Neural cell (in vitro differentiated cells): ENCODE results near the gene WWC2.

ENCODE experiments used
- CTCF ChIP-seq: fragments of 450-650 bp; IDR thresholded peaks from 2 replicates; pipeline ENCODE4 v1.5.1; 2014; ENCODE audit warnings: antibody characterized with exemption, mild to moderate bottlenecking, moderate library complexity; ENCODE audit not compliant: poor library complexity, severe bottlenecking
- POLR2AphosphoS5 ChIP-seq: IDR thresholded peaks from 2 replicates; pipeline ENCODE4 v1.6.1; 2012
- TF ChIP-seq, protein P1 (sequence below): IDR thresholded peaks from 2 replicates; pipeline ENCODE4 v1.6.1; 2012; ENCODE audit warnings: borderline replicate concordance

GRCh38 chr4:183139972-183140570 lies 41.0 kb downstream of the WWC2 start:
- TF ChIP-seq CTCF, result no peak
- TF ChIP-seq, protein P1, sequence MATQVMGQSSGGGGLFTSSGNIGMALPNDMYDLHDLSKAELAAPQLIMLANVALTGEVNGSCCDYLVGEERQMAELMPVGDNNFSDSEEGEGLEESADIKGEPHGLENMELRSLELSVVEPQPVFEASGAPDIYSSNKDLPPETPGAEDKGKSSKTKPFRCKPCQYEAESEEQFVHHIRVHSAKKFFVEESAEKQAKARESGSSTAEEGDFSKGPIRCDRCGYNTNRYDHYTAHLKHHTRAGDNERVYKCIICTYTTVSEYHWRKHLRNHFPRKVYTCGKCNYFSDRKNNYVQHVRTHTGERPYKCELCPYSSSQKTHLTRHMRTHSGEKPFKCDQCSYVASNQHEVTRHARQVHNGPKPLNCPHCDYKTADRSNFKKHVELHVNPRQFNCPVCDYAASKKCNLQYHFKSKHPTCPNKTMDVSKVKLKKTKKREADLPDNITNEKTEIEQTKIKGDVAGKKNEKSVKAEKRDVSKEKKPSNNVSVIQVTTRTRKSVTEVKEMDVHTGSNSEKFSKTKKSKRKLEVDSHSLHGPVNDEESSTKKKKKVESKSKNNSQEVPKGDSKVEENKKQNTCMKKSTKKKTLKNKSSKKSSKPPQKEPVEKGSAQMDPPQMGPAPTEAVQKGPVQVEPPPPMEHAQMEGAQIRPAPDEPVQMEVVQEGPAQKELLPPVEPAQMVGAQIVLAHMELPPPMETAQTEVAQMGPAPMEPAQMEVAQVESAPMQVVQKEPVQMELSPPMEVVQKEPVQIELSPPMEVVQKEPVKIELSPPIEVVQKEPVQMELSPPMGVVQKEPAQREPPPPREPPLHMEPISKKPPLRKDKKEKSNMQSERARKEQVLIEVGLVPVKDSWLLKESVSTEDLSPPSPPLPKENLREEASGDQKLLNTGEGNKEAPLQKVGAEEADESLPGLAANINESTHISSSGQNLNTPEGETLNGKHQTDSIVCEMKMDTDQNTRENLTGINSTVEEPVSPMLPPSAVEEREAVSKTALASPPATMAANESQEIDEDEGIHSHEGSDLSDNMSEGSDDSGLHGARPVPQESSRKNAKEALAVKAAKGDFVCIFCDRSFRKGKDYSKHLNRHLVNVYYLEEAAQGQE, result no peak
- TF ChIP-seq POLR2AphosphoS5, result no peak
